Putamen (tissue), 1 donor: Measurements from ENCODE around the gene CABP2.
A peak's percentile ranks its signal among the peaks of the same experiment; 100 is the strongest.

Experiments used
- DNase-seq: peaks from one replicate; pipeline ENCODE4 v3.0.0-alpha.2; 2016; ENCODE audit warnings: low spot score

CABP2 gene

DNA sequence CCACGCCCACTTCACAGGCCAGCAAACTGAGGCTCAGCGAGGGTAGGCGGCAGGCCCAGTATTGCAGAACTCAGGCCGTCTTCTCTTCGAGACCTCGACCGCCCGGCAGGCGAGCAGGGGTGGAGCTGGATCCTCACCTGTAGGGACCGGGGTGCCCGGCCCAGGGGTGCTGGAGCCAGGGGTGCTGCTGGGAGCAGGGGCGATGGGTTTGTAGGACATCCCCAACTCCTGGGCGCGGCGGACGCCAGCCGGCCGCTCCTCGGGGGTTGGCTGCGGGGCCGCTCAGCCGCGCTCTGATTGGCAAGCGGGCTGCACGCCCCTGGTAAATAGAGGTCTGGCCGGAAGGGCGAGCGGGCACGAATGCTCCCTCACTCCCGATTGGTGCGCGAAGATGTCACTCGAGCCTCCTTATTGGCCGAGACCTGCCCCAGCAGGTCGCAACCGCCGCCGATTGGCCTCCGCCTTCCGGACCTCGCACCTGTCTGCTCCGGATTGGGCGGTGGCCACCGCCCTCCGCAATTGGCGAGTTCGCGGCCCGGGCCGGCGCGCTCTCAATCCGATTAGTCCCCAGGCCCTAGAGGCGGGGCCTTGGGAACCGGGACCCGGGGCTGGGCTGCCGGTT lies 15.3 kb downstream of the CABP2 start, which contains the start of gene CDK2AP2:
TSS of gene CDK2AP2 (minus strand) at position 299 of the 622 bp plus-strand sequence. CDS start at position 219, 80 bp downstream.
- DNase-seq = peak; percentile 98

DNA sequence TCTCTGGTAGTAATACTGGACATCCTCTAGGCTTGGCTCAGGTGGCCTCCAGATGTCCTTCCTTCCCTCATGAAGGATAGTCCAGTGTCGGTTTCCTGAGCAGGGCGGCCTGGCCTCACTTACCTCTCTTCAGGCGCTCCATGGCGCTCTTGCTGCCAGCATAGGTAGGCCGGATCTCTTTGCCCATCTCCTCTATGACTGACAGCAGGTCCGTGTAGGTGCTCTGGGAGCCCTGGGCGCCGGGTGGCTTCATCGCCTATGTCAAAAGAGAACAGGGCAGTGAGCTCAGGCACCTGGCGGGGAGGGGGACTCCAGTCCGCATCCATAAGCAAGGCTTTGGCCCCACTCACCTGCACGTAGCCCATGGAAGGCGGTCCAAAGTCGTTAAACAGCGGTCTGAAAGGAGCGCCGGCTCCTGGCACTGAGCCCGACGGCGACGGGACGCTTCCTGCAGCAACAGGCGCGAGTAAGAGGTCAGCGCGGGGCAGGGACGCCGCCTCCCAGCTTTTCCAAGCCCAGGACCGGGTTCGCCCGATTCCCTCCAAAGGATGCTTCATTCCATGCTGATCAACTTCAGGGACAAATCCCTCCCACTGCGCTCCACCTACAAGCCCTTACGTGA lies 15.9 kb downstream of the CABP2 start:
- no peak for DNase-seq

DNA sequence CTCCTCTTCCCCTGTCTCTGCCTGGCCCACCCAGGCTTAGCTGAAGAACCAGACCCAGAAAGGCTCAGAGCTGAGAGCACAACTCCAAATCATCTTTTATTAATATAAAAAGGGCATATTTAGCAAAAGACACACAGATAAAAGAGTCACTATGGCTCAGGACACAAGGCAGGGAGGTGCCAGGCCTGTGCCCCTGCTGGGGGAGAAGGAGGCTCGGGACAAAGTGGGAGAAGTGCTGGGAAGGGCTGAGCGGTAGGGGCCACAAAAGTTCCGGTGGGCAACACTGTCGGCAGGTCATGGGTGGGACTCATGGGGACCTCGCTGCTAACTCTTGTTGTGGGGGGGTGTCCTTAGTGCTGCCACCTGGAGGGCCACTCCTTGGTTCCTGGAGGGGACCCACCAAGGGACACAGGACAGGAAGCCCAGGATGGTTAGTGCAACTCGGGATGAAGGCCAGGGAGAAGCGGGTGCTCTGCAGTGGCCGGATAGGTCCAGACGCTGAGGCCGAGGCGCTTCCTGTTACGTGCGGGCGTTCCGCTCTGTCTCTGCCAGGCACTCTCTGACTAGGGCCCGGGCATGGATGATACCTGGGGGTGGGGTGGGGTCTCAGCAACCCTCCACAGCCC lies 16.7 kb downstream of the CABP2 start:
- no peak for DNase-seq

DNA sequence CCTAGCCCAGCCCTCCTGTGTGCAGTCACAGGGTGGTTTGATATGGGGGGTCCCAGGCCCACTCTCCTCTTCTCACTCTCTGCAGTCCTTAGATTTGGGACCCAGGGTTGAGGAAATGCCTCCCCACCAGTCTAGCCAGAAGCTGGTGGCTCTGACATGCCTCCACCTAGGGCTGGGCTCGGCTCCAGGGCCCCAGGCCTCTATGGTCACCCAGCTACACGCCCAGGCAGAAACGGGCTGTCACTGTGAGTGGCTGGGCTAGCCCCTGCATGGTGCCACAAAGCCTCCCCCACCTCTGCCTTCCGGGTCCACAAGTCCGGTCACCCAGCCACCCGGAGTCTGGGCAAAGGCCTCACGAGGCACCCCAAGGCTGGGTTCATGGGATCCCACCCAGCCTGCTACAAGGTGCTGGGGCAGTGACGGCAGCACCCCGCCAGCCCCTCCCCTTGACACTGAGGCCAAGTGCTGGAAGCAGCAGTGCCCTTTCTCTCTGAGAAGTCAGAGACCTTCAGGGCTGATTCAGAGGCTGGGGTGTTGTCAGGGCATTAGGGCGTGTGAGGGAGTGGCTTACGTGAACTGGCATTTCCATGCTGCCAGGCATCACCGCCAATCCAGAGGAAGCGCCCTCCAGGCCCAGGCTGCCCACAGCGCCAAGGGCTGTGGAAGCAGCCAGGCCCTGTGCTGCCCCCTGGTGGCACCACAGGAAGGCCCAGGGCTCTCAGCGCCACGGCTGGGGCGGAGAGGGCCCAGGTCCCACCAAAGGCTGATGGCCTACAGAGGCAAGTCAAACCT lies 17.4 kb downstream of the CABP2 start:
- peak; percentile 82 for DNase-seq

DNA sequence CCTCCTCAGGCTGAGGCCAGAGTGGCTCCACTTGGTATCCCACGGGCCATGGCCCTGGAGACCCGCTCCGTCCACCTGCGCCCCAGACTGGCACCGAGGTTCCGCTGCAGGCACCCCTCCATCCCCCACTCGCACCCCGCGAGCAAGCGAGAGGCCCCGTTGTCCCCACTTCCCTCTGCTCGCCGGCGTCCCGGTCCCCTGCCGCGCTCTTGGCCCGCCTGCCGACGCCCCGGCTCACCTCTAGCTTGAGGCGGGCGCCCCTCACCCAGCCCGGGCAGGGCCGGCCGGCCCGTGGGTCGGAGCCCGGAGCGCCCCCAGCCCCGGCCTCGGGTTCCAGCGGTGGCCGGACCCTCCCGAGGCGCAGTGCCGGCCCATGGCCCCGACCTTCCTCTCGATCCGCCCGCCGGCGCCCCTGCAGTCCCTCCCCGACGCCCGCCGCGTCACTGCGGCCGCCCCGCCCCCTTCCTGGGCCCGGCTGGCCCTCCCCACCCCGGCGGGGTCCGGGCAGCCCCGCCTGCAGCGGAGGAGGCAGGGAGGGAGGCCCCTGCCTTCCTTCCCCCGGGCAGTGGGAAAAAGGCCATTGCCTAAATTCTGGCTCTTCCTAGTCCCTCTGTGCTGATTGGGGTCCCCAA lies 18.2 kb downstream of the CABP2 start, which contains the start of gene PITPNM1:
TSS of gene PITPNM1 (minus strand) at position 414 of the 632 bp plus-strand sequence. CDS start 1,183 bp downstream, outside the sequence.
- no peak for DNase-seq

DNA sequence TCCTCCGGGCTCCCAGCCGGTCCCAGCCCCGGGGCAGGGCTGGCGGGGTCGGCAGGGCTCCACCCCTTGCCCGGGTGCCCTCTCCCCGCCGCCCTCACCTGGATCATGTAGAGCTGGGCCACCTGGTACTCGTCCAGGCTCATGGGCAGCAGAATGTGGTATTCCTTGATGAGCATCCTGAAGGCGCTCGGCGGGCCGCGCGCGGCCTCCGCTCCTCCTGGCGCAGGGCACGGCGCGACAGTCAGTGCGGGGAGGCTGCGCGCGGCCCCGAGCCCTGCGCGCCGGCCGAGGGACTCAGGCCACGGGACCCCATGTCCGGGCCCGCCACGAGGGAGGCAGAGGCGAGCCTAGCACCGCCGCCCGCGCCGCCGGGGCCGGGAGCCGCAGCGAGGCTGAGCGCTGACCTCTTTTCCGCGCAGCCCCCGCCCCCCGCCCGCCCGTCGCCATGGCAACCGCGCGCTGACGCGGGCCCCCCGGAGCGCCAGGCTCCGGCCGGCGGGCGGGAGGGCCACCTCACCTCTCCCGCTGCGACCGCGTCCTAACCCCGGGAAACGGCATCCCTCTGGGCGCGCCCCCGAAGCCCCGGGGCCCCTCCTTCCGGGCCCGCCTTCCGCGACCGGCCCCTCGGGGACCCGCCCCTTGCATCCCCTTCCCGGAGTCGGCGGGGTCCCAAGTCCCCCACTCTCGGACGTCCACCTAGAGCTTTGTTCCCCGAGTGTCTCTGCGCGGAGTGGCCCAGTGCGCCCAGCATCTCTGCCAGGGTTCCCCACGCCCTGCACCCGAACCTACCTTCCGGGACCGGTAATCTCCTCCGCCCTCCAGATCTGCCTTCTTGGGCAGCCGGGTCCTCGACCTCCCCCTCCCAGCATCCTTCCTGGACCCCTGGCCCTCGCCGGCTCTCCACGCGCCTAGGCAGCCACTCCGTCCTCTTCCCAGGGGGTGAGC lies 19.0 kb downstream of the CABP2 start:
- DNase-seq = no peak

DNA sequence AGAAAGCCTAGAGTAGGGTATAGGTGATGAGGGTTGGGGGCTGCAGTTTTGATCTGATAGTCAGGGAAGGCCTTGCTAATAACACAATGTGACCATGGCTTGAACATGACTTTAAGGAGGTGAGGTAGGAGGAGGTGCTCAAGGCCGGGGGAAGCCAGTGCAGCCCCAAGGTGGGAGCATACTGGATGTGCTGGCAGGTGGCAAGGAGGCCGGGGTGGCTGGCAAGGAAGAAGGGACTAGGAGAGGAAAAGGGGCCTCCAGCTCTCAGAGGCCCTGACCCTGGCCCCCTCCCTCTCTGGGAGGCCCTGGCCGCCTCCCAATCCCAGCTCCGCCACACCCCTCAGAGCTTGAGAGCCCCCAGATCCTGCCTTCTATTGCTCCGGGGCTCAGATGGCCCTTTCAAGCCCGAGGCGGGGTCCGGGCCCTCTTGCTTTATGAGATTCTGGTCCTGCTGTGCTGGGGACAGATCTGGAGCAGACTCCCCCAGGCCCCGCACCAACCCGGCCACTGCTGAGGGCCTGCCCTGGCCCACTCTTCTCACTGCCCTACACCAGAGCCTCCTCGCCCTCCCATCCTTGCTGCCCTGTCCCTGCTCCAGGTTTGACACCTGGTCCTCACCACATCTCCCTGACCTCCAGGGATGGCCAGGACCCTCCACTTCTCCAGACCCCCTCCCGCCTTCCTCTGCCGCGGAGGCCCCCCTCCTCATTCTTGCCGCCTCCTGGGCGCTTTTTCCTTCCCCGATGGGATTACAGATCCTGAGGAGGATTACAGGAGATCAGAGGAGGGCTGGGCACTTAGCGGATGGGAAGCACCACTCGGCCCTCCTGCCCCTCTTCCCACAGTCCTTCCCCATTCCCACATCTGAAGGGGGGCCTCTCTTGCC lies 19.9 kb downstream of the CABP2 start:
- no peak for DNase-seq

DNA sequence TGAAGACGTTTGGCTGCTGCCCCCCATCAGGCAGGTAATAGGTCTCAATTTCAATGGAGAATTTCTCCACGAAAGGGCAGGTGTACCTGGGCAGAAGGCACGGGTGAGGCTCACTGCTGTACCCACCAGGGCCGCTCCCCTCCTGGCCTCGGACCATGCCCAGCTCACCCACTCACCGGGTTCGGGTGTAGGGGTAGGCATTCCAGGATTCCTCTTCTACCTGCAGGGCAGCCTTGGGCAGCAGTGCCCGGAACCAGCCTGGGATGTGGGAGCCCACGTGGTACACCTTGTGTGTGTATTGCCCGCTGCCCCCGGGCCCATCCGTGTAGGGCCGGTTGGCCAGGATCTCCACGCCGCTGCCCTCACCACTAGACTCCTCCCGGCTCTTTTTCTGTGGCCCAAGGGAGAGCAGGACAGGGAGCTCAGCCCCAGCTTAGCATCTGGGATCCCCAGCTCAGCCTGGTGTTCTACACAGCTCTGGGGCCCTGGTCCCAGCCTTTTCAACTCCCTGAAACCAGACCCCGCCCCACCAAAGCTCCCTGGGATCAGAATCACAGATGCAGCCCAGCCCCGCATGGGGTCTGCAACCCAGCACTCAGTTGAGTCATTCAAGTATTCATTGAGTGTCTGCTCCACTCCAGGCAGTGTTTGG lies 20.8 kb downstream of the CABP2 start:
- no peak for DNase-seq

DNA sequence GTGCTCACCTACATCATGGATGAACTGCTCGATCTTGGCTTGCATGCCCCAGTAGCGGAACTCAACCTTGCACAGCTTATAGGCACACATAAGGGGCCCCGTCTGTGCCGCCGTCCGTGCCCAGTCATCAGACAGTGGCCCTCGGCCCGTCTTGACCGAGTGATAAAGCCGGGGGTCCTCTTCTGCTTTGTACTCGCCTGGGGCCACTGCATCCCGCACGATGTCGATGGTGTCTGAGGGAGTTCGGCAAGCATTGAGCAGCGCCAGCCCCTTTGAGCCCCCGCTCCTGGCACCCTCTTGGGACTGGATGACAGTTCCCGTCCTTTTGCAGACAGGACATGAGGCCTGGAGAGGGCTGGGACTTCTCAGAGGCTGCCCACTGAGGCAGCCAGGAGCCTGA lies 21.4 kb downstream of the CABP2 start:
- no peak for DNase-seq

DNA sequence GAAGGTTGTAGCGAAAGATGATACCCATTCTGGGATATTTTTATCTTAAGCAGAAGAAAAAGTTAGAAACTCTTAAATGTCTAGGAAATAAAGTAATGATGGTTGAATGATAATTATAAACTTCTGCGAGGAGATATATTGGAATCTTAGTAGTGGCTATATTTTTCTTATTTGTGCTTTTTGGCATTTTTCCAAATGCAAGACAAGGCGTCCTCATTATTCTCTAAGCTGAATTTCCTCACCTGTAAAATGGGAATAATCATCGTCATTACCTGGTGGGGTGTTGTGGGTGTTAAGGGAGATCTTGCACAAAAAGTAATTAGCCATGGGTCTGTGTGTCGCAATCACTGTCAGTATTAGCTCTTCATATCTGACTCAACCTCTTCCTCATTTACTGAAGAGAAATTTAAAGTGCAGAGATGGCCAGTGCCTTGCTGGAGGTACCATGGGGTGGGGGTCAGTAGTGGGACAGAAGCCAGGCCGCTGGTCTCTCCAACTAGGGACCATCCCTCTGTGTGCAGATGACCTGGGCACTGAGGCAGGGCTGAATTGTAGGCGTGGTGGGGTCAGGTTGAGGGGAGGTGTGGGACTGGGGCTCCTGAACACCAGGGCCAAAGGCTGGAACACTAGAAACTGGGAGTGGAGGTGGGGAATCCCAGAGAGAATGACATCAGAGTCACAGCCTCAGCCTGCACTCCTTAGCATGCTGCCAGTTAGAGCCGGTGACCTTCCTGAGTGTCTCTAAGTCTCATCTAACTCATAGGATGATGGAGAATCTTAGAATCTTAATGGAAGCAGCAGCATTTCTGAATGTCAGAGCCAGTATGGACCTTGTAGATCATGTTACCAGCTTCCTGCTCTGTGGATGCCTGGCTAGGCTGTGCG lies 22.2 kb downstream of the CABP2 start:
- DNase-seq = no peak

DNA sequence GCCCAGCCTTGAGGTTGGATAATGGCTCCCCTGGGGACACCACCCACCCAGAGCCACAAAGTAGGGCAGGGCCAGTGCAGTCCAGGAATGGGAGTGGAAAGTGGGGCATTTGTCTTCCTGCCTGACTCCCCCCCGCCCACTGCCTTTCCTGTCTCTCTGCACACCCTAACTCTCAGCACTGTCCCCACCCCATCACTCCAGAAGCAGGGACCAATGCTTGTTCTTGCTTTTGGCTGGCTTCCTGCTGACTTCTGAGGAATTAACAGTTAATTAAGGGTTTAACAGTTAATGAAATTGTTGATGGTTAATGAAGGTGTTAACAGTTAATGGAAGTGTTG lies 22.8 kb downstream of the CABP2 start:
- DNase-seq = no peak

DNA sequence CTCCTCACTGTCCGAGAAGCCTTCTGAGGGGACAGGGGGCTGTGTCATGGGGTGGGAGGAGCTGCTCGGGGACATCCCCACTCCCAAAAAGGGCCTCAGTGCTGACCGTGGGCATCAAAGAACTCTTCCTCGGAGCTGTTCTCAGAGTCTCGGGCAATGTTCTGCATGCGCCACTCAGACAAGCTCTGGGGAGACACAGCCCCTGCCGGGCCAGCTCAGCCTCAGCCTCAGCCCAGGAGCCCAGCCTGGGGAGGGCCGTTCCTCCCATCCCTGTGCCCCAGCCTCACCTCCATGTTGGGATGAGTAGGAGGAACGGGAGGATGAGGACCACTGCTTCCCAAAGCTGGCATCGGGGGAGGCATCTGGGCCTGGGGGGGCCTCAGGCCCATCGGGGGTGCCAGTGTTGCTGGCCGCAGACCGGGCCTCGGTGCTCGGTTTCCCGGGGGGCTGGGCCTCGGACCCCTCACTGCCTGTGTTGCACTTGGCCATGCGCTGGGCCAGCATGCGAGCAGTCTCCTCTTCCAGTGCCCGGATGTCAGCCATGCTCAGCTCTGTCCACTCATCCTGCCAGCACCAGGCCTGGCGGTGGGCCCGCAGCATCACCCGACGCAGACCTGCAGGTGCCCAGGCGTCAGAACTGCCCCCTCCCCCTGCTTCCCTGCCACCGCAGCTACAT lies 23.3 kb downstream of the CABP2 start:
- no peak for DNase-seq

DNA sequence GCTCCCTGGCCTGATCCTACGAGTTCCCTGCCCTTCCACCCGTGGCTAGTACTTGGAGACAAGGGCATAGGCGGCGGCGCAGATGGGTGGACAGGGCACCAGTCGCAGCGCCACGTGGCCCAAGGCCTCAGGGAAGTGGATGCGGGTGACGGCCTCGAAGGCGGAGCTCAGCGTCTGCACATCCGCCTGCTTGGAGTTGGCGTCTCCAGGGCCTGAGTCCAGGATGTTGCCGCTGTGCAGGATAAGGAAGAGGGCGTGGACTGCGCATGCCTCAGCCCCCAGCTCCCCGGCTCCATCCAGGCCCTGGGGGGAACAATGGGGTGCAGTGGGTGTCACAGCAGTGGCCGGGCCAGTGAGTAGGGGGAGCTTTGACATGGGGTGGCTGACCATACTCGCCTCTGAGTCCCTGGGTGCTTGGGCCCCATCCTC lies 24.7 kb downstream of the CABP2 start:
- no peak for DNase-seq

DNA sequence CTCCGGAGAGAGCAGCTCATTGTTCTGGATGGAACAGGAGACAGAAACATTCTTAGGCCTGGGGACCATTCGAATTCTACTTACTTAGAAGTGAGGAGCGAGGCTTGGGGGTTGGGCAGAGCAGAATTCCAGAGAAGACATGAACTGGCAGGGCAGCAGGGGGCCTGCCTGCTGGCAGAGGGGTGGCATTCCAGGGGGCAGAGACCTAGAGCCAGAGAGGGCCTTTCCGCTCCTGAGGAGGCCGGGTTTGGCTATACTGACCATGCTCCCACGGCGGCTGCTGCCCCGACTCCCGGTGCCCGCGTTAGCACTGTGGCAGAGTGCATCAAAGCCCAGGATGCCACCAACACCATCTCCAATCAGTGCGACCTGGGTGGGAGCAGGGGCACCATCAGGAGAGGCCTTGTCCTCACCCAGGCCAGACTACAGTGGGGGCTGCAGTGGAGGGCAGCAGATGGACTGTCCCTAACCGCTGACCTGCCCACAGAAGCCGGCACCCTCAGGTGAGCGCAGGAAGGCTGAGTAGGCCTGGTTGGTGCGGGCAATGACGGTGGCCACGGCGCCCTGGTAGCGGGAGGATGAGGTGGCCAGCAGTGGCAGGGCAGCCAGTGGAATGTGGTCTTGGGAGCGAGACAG lies 25.5 kb downstream of the CABP2 start:
- no peak for DNase-seq

DNA sequence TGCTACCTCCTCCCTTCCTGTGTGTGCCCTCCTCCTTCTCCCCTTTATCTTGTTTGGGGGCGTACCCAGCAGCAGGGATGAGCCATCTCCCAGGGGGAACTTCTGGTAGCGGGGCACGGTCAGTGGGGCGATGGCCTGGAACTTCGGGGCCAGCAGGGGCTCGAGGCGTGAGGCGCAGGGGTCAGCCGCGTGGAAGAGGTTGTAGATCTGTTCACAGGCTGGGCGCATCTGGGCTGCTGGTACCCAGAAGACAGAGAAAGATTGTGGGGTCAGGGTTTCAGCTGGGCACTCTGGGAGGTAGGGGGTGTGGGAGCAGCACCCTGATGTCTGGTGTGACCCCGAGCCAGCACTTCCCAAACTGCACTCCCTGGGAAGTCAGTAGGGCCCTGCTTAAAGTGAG lies 27.1 kb downstream of the CABP2 start:
- DNase-seq = no peak

DNA sequence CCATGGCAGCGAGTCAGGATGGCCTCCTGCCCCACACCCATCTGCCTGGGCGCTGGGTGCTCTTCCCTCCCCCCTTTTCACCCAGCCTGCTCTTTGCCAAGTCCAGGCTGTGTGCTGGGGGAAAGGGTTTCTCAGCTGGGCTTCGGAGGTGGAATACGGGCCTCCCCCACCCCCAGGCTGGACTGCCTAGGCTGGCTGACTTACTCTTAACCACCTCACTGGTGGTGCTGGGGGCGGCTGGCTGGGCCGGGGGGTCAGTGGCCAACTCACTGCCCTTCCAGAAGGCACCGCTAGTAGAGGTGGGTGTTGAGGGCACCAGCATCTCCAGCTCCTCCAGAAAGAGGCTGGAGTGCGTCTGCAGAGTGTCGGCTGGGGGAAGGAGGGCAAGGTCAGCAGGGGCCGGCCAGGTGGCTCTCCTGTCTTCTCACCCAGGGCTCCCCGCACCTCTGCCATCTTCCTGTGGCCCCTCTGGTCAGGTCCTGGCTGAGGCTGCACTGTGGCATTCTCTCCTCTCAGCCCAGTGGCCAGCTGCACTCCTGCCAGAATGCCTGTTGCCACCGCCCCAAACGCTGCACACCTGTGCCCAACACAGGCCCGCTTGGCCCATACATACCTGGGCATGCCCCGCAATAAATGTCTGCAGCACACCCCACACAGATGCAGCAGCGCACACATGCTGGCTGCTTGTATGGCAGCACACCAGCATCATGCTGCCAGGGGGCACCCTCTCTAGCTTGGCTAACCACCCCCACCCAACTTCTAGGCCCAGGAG lies 27.8 kb downstream of the CABP2 start:
- no peak for DNase-seq
